HG03432 (cell line): ENCODE data around the gene SMYD3.

Experiments used
- ATAC-seq: cut with Tn5 transposase; IDR thresholded peaks from one replicate; pipeline ENCODE4 v1.9.1; 2021; ENCODE audit warnings: mild to moderate bottlenecking, moderate library complexity; ENCODE audit not compliant: unreplicated experiment

Gene SMYD3

DNA sequence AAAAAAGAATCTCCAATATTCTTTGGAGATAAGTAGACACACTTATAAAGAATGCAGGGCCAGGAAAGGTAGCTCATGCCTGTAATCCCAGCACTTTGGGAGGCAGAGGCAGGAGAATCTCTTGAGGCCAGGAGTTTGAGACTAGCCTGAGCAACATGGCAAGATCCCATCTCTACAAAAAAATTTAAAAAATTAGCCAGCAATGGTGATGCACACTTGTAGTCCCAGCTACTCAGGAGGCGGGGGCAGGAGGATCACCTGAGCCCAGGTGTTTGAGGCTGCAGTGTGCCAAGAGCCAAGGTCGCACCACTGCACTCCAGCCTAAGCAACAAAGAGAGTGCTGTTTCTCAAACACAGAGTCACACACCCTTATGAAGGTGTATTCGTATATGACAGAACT is 385.0 kb downstream of the SMYD3 start:
- no peak for ATAC-seq

DNA sequence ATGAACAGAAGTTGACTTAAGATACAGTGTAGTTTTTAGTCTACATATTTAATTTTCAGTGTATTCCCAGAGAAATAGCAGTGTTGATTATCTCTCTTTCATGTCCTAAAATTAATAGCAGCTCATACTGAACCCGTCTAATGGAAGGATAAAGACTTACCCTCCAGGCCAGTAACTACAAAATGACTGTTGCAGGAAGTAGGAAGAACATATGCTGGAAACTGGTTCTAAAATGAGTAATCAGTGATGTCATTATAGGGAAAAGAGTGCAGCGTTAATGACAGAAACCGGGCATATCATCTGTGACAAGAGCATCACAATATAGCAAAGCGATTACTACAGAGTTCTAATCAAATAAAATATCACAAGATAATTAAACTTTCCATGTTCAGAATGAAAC is 385.5 kb downstream of the SMYD3 start:
- ATAC-seq: no peak

DNA sequence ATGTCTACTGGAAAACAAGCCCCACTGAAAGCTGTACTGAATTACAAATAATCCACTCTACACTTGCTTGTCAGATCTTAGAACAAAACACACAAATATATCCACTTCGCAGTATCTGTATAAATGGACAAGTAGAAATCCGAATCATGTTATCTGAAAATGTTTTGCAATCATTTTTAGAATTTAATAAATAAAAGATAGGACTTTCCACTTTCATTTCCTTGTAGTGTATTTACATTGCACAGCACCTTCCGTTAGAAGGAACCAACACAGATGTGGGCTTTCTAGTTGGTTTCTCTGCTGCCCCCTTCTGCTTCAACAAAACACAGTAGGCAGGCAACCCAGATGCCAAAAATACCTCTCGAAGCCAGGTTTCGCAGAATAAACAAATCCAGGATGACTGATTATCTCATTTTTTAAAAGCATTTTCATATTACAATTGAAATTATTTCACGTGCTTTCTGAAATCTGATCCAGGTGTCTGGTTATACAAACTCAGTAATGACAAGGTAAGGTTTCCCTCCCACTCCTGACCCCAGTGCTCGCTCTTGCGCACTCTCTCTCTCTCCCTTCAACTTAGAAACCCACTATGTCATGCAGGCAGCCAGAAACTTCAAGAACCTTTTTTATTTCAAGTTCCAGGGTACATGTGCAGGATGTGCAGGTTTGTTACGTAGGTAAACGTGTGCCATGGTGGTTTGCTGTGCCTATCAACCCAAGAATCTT is 389.9 kb downstream of the SMYD3 start:
- ATAC-seq: peak; percentile 95

- ATAC-seq: no peak
These were observed 392.7 kb downstream of the SMYD3 start for GRCh38 chr1:246114369-246114768.

GRCh38 chr1:246113555-246114095 is 393.5 kb downstream of the SMYD3 start:
- ATAC-seq: no peak

DNA sequence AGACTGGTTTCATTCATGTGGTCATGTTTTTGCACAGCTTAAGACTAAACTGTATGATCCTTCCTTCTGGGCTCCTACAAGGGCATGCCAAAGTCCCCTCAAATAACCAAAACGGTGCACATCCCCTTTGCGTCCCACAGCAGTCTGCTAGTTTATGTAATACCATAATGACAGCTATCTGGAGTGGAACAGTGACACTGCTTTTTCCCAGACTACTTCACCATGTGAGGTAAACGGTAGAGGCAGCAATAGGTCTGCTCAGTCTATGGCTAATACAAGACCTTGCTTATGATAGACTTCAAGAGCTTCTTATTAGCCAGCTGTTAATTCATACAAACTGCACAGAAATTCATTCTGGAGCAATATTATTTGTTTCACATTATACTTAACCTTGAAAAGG is 395.5 kb downstream of the SMYD3 start:
- ATAC-seq: no peak

GRCh38 chr1:246110343-246111219 is 396.5 kb downstream of the SMYD3 start:
- no peak for ATAC-seq

GRCh38 chr1:246108278-246108925 is 398.7 kb downstream of the SMYD3 start:
- ATAC-seq: no peak

- no peak for ATAC-seq
These were observed 399.4 kb downstream of the SMYD3 start for GRCh38 chr1:246107516-246108277.

GRCh38 chr1:246106342-246106763 is 400.7 kb downstream of the SMYD3 start:
- ATAC-seq: peak; percentile 77

- ATAC-seq: no peak
These were observed 402.2 kb downstream of the SMYD3 start for GRCh38 chr1:246104927-246105326.

DNA sequence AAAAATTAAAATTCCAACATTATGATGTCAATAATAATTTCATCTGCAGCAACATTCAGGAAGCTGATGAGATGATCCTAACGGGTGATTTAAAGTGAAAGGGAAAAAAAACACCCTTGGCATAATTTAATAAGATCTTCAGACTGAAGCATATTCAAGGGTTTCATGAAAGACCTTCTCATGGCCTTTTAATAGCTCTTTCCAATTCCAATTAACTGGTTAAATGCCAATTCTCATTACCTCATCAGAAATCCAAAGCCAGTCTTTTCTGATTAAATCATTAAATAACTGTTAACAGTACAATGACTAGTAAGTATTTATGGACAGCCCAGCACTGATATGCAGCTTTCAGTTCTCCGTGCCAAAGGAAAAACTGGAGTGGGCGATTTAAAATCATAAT is 407.5 kb downstream of the SMYD3 start:
- ATAC-seq: no peak

DNA sequence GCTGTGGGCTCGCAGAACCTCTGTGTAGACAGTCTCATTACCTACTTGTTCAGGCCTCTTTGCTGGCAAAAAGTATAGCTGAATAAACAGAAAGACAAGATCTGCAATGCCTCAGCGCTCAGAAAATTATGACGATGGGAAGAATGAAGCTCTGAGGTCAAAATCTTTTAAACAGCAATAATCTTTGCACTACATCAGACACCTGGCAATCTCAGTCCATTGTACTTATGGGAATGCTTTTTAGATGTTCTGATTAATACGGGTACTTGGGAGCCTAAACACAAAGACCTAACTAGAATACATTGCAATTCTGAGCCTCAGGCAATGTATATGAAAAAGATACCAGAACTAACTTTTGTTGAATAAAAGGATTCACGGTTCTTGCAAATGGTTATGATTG is 410.7 kb downstream of the SMYD3 start:
- ATAC-seq: no peak

GRCh38 chr1:246095443-246095842 is 411.6 kb downstream of the SMYD3 start:
- ATAC-seq: no peak

DNA sequence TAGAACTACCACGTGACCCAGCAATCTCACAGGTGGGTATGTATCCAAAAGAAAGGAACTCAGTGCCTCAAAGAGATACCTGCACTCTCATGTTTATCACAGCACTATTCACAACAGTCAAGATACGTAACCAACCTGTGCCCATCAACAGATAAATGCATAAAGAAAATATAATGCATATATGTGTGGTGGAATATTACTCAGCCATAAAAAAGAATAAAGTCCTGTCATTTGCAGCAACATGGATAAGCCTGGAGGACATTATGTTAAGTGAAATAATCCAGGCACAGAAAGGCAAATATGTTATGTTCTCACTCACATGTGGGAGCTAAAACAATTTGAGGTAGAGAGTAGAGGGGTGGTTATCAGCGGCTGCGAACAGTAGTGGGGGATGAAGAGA is 413.8 kb downstream of the SMYD3 start:
- no peak for ATAC-seq

- no peak for ATAC-seq
These were observed 414.9 kb downstream of the SMYD3 start for GRCh38 chr1:246092136-246092535.

DNA sequence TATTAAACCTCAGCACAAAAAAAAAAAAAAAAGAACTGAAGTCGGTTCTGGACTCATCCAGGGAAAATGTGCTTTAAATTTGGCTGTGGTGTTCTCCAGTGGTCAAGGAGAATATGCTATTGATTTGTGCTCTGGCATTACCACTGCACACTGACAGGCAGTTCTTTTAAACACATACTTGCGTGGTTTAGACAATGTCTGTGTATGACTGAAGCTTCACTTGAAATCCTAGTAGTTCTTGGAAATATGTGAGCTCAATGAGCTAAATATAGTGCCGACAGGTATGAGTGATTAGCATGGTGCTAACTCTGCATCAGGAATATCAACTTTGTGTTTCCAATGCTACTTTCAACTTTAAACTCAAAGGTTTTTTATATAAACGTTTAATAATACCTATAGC is 415.6 kb downstream of the SMYD3 start:
- no peak for ATAC-seq

DNA sequence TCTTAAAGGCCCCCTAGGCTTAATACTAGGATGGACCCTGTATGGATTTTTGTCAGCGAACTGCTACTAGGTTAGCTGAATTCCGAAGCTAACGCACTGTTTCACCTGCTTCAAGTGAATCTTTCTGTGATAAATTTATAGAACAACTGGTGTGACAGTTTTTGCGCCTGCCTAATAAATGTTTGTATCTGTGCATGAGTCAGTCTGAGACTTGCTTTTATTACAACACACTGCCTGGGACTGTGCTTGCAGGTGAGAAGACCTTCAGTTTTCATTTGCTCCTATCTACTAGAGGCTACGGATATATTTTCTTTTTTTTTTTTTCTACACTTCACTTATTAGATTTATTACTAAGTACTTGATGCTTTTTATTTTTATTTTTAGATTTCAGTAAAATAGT is 420.9 kb downstream of the SMYD3 start:
- no peak for ATAC-seq

DNA sequence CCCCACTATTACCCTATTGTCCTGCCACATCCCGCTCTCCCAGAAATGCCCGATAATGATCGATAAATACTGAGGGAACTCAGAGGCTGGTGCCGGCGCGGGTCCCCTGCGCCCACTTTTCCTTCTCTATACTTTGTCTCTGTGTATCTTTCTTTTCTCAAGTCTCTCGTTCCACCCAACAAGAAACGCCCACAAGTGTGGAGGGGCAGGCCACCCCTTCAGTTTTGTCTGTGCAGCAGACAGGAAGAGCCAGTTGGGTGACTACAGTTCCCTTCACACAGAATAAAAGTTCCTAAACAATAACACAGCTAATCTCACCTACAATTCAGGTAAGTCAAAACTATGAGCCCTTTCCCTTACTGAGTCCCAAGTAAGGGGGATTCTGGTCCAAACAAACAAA is 423.7 kb downstream of the SMYD3 start:
- no peak for ATAC-seq

DNA sequence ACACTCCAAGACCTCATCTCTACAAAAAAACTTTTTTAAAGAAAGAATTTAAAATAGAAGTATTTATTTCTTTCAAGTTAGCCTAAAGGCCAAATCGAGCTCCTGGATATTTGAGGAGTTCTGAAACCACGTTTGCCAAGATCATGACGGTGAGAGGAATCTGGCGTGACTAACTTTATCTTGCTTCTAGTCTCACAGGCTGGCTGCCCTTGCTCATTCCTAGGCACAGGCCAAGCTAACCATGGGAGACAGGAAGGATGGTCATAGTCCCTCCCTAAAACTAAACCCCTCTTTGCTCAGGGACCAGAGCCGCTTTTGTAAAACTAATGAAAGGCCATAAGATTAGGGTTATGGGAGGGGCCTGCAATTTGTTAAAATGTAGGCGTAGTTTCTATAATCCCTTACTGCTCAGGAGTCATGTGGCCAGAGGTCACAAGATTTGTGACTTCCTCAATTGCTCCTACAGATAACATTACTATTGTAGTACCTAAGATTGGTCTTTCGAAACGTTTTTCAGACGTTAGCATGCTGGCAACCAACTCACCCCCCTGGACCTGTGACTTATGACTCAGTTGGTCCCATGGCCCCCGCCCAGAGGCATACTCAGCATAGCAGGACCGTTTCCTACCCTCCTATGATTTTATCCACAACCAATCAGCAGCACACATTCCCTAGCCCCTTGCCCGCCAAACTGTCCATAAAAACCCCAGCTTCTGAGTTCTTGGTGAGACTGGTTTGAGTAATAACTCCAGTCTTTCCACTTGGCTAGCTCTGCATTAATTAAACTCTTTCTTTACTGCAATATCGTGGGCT is 425.0 kb downstream of the SMYD3 start:
- ATAC-seq: no peak
